ENCODE data around the gene SH3PXD2A.
"Not testable (repeated sequence)": the region's sequence is repeated elsewhere in the genome, so short reads cannot be mapped to it uniquely, and the experiment has no call there.

SH3PXD2A gene

GRCh38 chr10:103828587-103829197 is 26.7 kb downstream of the SH3PXD2A start:
- FAIRE-seq = no peak

GRCh38 chr10:103828107-103828506 is 27.3 kb downstream of the SH3PXD2A start:
- no peak for FAIRE-seq

- FAIRE-seq = no peak
These were observed 28.5 kb downstream of the SH3PXD2A start for GRCh38 chr10:103826885-103827284.

GRCh38 chr10:103824281-103824680 is 31.1 kb downstream of the SH3PXD2A start:
- no peak for FAIRE-seq

- FAIRE-seq = no peak
These were observed 31.6 kb downstream of the SH3PXD2A start for GRCh38 chr10:103823706-103824272.

GRCh38 chr10:103822800-103823199 is 32.6 kb downstream of the SH3PXD2A start:
- FAIRE-seq = no peak

GRCh38 chr10:103822107-103822716 is 33.2 kb downstream of the SH3PXD2A start:
- FAIRE-seq = no peak

- FAIRE-seq = no peak
These were observed 35.0 kb downstream of the SH3PXD2A start for GRCh38 chr10:103820101-103821062.

- FAIRE-seq = no peak
These were observed 35.9 kb downstream of the SH3PXD2A start for GRCh38 chr10:103819493-103819892.

GRCh38 chr10:103818765-103819374 is 36.5 kb downstream of the SH3PXD2A start:
- no peak for FAIRE-seq

- no peak for FAIRE-seq
These were observed 37.3 kb downstream of the SH3PXD2A start for GRCh38 chr10:103818105-103818504.

GRCh38 chr10:103816431-103816830 is 38.9 kb downstream of the SH3PXD2A start:
- no peak for FAIRE-seq

GRCh38 chr10:103814626-103815370 is 40.6 kb downstream of the SH3PXD2A start:
- no peak for FAIRE-seq

- no peak for FAIRE-seq
These were observed 41.3 kb downstream of the SH3PXD2A start for GRCh38 chr10:103814105-103814504.

- FAIRE-seq = not testable (repeated sequence)
These were observed 42.1 kb downstream of the SH3PXD2A start for GRCh38 chr10:103813312-103813711.

- no peak for FAIRE-seq
These were observed 42.9 kb downstream of the SH3PXD2A start for GRCh38 chr10:103812432-103812831.

GRCh38 chr10:103812004-103812403 is 43.4 kb downstream of the SH3PXD2A start:
- FAIRE-seq = no peak

- no peak for FAIRE-seq
These were observed 43.9 kb downstream of the SH3PXD2A start for GRCh38 chr10:103811463-103811862.

- no peak for FAIRE-seq
These were observed 46.6 kb downstream of the SH3PXD2A start for GRCh38 chr10:103808780-103809179.

GRCh38 chr10:103807996-103808395 is 47.4 kb downstream of the SH3PXD2A start:
- no peak for FAIRE-seq

GRCh38 chr10:103806395-103807187 is 48.8 kb downstream of the SH3PXD2A start:
- FAIRE-seq = no peak
